HL-60 (cell line): ENCODE data around the gene ZNF768.

Experiments
- DNase-seq, 2 experiments: peaks; one replicate each; pipeline ENCODE4 v3.0.0-alpha.2; 2010 to 2020; ENCODE audit warnings: low read depth in 1 of 2, low spot score in 1 of 2
- H3K27ac ChIP-seq: fragments of 250-450 bp; sonication (Bioruptor Pico); replicated peaks from 2 replicates; pipeline ENCODE4 v1.5.1; 2020; ENCODE audit warnings: mild to moderate bottlenecking, moderate library complexity
- H3K27me3 ChIP-seq: fragments of 250-450 bp; sonication (Bioruptor Pico); 2 replicates; pipeline ENCODE4 v1.5.1; 2021; ENCODE audit warnings: mild to moderate bottlenecking, moderate library complexity; ENCODE audit not compliant: insufficient read depth, poor library complexity, severe bottlenecking
- H3K4me3 ChIP-seq: replicated peaks from 2 replicates; pipeline ENCODE4 v1.5.1; 2011; ENCODE audit warnings: mild to moderate bottlenecking, control low read depth, low read length; ENCODE audit not compliant: insufficient read depth
- CTCF ChIP-seq: IDR thresholded peaks from one replicate; pipeline ENCODE4 v1.5.1; 2011; ENCODE audit warnings: low read length, control low read depth, inconsistent platforms; ENCODE audit not compliant: insufficient read depth
- GABPA ChIP-seq: IDR thresholded peaks from 2 replicates; pipeline ENCODE4 v1.6.1; 2012; ENCODE audit warnings: low read depth
- POLR2AphosphoS5 ChIP-seq: IDR thresholded peaks from 2 replicates; pipeline ENCODE4 v1.6.1; 2012; ENCODE audit warnings: low read depth
- REST ChIP-seq: IDR thresholded peaks from 2 replicates; pipeline ENCODE4 v1.6.1; 2012; ENCODE audit warnings: low read depth; ENCODE audit not compliant: insufficient replicate concordance
- SPI1 ChIP-seq: IDR thresholded peaks from 2 replicates; pipeline ENCODE4 v1.6.1; 2012; ENCODE audit warnings: low read depth, mild to moderate bottlenecking, borderline replicate concordance

The ZNF768 gene

GRCh38 chr16:30565984-30566383, 39.6 kb upstream of the ZNF768 start:
- DNase-seq: no peak
- TF ChIP-seq CTCF: no peak
- no peak for TF ChIP-seq GABPA
- no peak for TF ChIP-seq REST
- TF ChIP-seq POLR2AphosphoS5: no peak
- TF ChIP-seq SPI1: no peak
- Histone ChIP-seq H3K27me3 (no peaks in the 10 kb centered on the region), H3K4me3 (no peak overlapping the region), H3K27ac (no peak overlapping the region)

- Histone ChIP-seq H3K27ac (no peak overlapping the region), H3K27me3 (no peaks in the 10 kb centered on the region), H3K4me3 (no peak overlapping the region)
- TF ChIP-seq CTCF: no peak
- no peak for TF ChIP-seq REST
- TF ChIP-seq SPI1: no peak
- TF ChIP-seq POLR2AphosphoS5: no peak
- no peak for TF ChIP-seq GABPA
- DNase-seq: no peak
Measured at GRCh38 chr16:30565526-30565925, 39.2 kb upstream of the ZNF768 start.

- TF ChIP-seq POLR2AphosphoS5: no peak
- TF ChIP-seq SPI1: no peak
- TF ChIP-seq REST: no peak
- TF ChIP-seq CTCF: no peak
- no peak for TF ChIP-seq GABPA
- no peak for DNase-seq
- H3K27ac ChIP-seq: no peak overlapping the region
- no peak overlapping the region for H3K4me3 ChIP-seq
- H3K27me3 ChIP-seq: no peaks in the 10 kb centered on the region
Measured at GRCh38 chr16:30562021-30562420, 35.7 kb upstream of the ZNF768 start.
